ENCODE measurements around the gene ADPGK. TPM values are rescaled to one million over a fixed set of nuclear protein-coding genes. Genes with fewer than 3 reads are reported as not detected.
A peak's percentile ranks its signal among the peaks of the same experiment; 100 is the strongest.

The ADPGK gene
- total RNA-seq, 1 donor from 2014 or later = 39.1 TPM

GRCh38 chr15:72782274-72783003 lies 1.1 kb downstream of the ADPGK start:
- Histone ChIP-seq H3K4me1 (ENCODE audit: control insufficient read depth in 3 of 3, insufficient read depth in 3 of 3, low read length in 3 of 3) (peaks cover 23 to 45% (median 29%) of the 10 kb centered on the region in 3 donors), H3K9ac (ENCODE audit: low read depth in 1 of 3, low read length in 3 of 3) (peak overlapping the region; percentile 92 to 97 (median 95)), H3K4me3 (ENCODE audit: low read length in 3 of 3) (peak overlapping the region; percentile 84 to 97 (median 85)), H3K27me3 (ENCODE audit: control insufficient read depth in 3 of 3, insufficient read depth in 3 of 3, low read length in 3 of 3) (no peaks in the 10 kb centered on the region), H3K36me3 (ENCODE audit: control insufficient read depth in 3 of 3, insufficient read depth in 3 of 3, low read length in 3 of 3) (peaks cover 0 to 15% (median 6%) of the 10 kb centered on the region in 3 donors), H3K9me3 (ENCODE audit: control insufficient read depth in 3 of 3, low read length in 3 of 3) (no peaks in the 10 kb centered on the region), H3K27ac (ENCODE audit: low read depth, low read length) (peak overlapping the region; percentile 93)

DNA sequence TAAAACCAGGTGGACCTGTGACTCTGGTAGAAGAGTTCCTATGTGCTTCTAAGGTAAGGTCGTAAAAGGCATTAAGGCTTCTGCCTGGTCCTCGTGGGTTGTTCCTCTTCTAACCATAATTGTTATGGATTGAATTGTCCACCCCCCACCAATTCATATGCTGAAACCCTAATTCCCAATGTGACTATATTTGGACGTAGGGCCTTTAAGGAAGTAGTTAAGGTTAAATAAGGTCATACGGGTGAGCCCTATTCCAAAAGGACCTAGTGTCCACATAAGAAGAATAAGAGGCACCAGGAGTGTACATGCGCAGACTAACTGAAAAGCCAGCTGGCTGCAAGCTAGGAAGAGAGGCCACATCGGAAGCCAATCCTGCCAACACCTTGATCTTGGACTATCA lies 1.9 kb downstream of the ADPGK start:
- Histone ChIP-seq H3K4me3 (ENCODE audit: low read length in 3 of 3) (peak overlapping the region in 1 of 3 donors; percentile 84), H3K4me1 (ENCODE audit: control insufficient read depth in 3 of 3, insufficient read depth in 3 of 3, low read length in 3 of 3) (peaks cover 23 to 45% (median 29%) of the 10 kb centered on the region in 3 donors), H3K9ac (ENCODE audit: low read depth in 1 of 3, low read length in 3 of 3) (no peak overlapping the region), H3K27me3 (ENCODE audit: control insufficient read depth in 3 of 3, insufficient read depth in 3 of 3, low read length in 3 of 3) (no peaks in the 10 kb centered on the region), H3K27ac (ENCODE audit: low read depth, low read length) (no peak overlapping the region), H3K9me3 (ENCODE audit: control insufficient read depth in 3 of 3, low read length in 3 of 3) (no peaks in the 10 kb centered on the region), H3K36me3 (ENCODE audit: control insufficient read depth in 3 of 3, insufficient read depth in 3 of 3, low read length in 3 of 3) (peaks cover 0 to 18% (median 6%) of the 10 kb centered on the region in 3 donors)

DNA sequence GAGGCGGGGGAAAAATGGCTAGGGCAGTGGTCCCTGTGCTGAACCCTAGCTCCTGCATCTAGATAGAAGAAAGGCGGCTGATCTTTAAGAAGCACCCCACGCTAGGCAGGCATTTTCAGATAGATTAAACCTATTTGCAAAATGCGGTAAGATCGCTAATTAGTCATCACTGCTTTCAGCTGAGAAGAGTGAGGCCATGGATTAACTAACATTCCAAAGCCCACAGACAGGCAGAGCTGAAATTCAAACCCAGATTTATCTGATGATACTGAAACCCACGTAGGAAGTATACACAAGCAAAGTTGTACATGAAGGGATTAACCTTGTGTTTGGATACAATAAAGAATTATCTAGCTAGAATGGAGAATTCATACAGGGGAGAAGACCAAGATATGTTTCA lies 4.8 kb downstream of the ADPGK start:
- Histone ChIP-seq H3K9ac (ENCODE audit: low read depth in 1 of 3, low read length in 3 of 3) (no peak overlapping the region), H3K4me1 (ENCODE audit: control insufficient read depth in 3 of 3, insufficient read depth in 3 of 3, low read length in 3 of 3) (peaks cover 10 to 28% (median 14%) of the 10 kb centered on the region in 3 donors), H3K4me3 (ENCODE audit: low read length in 3 of 3) (no peak overlapping the region), H3K36me3 (ENCODE audit: control insufficient read depth in 3 of 3, insufficient read depth in 3 of 3, low read length in 3 of 3) (peaks cover 3 to 23% (median 17%) of the 10 kb centered on the region in 3 donors), H3K27ac (ENCODE audit: low read depth, low read length) (no peak overlapping the region), H3K9me3 (ENCODE audit: control insufficient read depth in 3 of 3, low read length in 3 of 3) (no peaks in the 10 kb centered on the region), H3K27me3 (ENCODE audit: control insufficient read depth in 3 of 3, insufficient read depth in 3 of 3, low read length in 3 of 3) (no peaks in the 10 kb centered on the region)

DNA sequence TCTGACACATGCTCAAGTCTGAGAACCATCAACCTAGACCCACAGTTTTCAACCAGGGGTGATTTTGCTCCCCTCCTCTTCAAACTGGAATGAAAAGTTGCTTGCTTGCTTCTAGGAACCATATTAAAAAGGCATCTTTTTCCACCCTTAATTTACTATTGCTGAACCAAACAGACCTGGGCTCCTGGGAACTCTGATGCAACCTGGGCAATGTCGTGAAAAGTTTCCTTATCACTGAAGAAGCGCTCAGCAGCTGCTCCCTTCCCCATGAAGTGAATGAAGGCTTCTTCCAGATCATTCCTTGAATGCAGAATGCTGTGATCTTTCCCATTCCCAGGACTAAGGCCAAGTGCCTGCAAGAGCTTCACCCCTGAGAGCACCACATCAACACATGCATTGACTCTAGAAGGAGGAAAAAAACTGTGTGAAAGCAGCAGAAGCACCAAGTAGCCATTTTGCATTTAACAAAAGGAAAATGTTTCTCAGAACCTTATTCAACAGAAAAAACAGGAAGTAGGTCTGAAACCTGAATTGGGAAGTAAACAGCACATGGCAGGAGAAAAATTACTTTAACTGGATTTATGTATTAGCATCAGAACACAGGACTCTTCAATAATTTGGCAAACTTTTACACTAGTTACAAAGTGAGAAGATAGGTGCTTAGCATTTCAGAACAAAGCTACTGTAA lies 8.7 kb downstream of the ADPGK start:
- Histone ChIP-seq H3K9ac (ENCODE audit: low read depth in 1 of 3, low read length in 3 of 3) (no peak overlapping the region), H3K27me3 (ENCODE audit: control insufficient read depth in 3 of 3, insufficient read depth in 3 of 3, low read length in 3 of 3) (no peaks in the 10 kb centered on the region), H3K9me3 (ENCODE audit: control insufficient read depth in 3 of 3, low read length in 3 of 3) (no peaks in the 10 kb centered on the region), H3K36me3 (ENCODE audit: control insufficient read depth in 3 of 3, insufficient read depth in 3 of 3, low read length in 3 of 3) (peaks cover 6 to 35% (median 34%) of the 10 kb centered on the region in 3 donors), H3K4me1 (ENCODE audit: control insufficient read depth in 3 of 3, insufficient read depth in 3 of 3, low read length in 3 of 3) (no peaks in the 10 kb centered on the region), H3K4me3 (ENCODE audit: low read length in 3 of 3) (no peak overlapping the region), H3K27ac (ENCODE audit: low read depth, low read length) (no peak overlapping the region)

- H3K4me3 ChIP-seq (ENCODE audit: low read length in 3 of 3) = no peak overlapping the region
- H3K27ac ChIP-seq (ENCODE audit: low read depth, low read length) = no peak overlapping the region
- H3K4me1 ChIP-seq (ENCODE audit: control insufficient read depth in 3 of 3, insufficient read depth in 3 of 3, low read length in 3 of 3) = no peaks in the 10 kb centered on the region
- H3K9ac ChIP-seq (ENCODE audit: low read depth in 1 of 3, low read length in 3 of 3) = no peak overlapping the region
- no peaks in the 10 kb centered on the region for H3K27me3 ChIP-seq (ENCODE audit: control insufficient read depth in 3 of 3, insufficient read depth in 3 of 3, low read length in 3 of 3)
- peaks cover 11 to 43% (median 24%) of the 10 kb centered on the region in 3 donors for H3K36me3 ChIP-seq (ENCODE audit: control insufficient read depth in 3 of 3, insufficient read depth in 3 of 3, low read length in 3 of 3)
- H3K9me3 ChIP-seq (ENCODE audit: control insufficient read depth in 3 of 3, low read length in 3 of 3) = no peaks in the 10 kb centered on the region
Observed at GRCh38 chr15:72771329-72771725, 12.2 kb downstream of the ADPGK start.

- Histone ChIP-seq H3K9me3 (ENCODE audit: control insufficient read depth in 3 of 3, low read length in 3 of 3) (no peaks in the 10 kb centered on the region), H3K36me3 (ENCODE audit: control insufficient read depth in 3 of 3, insufficient read depth in 3 of 3, low read length in 3 of 3) (peaks cover 14 to 47% (median 24%) of the 10 kb centered on the region in 3 donors), H3K9ac (ENCODE audit: low read depth in 1 of 3, low read length in 3 of 3) (no peak overlapping the region), H3K27me3 (ENCODE audit: control insufficient read depth in 3 of 3, insufficient read depth in 3 of 3, low read length in 3 of 3) (no peaks in the 10 kb centered on the region), H3K4me1 (ENCODE audit: control insufficient read depth in 3 of 3, insufficient read depth in 3 of 3, low read length in 3 of 3) (no peaks in the 10 kb centered on the region), H3K27ac (ENCODE audit: low read depth, low read length) (no peak overlapping the region), H3K4me3 (ENCODE audit: low read length in 3 of 3) (no peak overlapping the region)
Observed at GRCh38 chr15:72770673-72771328, 12.8 kb downstream of the ADPGK start.

DNA sequence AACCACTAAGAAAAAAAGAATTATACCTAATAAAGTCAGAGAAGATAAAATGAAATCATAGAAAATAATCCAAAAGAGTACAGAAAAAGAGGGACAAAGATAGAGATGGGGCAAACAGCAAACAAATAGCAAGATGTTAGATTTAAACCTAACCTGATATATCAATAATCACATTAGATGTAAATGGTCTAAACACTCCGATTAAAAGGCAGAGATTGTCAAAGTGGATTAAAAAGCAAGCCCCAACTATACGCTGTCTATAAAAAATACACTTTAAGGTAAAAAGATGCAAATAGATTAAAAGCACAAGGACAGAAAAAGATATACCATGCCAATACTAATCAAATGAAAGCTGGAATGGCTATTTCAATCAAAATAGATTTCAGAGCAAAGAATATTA lies 16.8 kb downstream of the ADPGK start:
- Histone ChIP-seq H3K4me1 (ENCODE audit: control insufficient read depth in 3 of 3, insufficient read depth in 3 of 3, low read length in 3 of 3) (no peaks in the 10 kb centered on the region), H3K9me3 (ENCODE audit: control insufficient read depth in 3 of 3, low read length in 3 of 3) (no peaks in the 10 kb centered on the region), H3K27me3 (ENCODE audit: control insufficient read depth in 3 of 3, insufficient read depth in 3 of 3, low read length in 3 of 3) (no peaks in the 10 kb centered on the region), H3K36me3 (ENCODE audit: control insufficient read depth in 3 of 3, insufficient read depth in 3 of 3, low read length in 3 of 3) (peaks cover 11 to 27% (median 13%) of the 10 kb centered on the region in 3 donors), H3K27ac (ENCODE audit: low read depth, low read length) (no peak overlapping the region), H3K9ac (ENCODE audit: low read depth in 1 of 3, low read length in 3 of 3) (no peak overlapping the region), H3K4me3 (ENCODE audit: low read length in 3 of 3) (no peak overlapping the region)

- Histone ChIP-seq H3K27me3 (ENCODE audit: control insufficient read depth in 3 of 3, insufficient read depth in 3 of 3, low read length in 3 of 3) (no peaks in the 10 kb centered on the region), H3K4me3 (ENCODE audit: low read length in 3 of 3) (no peak overlapping the region), H3K9ac (ENCODE audit: low read depth in 1 of 3, low read length in 3 of 3) (no peak overlapping the region), H3K36me3 (ENCODE audit: control insufficient read depth in 3 of 3, insufficient read depth in 3 of 3, low read length in 3 of 3) (peaks cover 8 to 26% (median 11%) of the 10 kb centered on the region in 3 donors), H3K4me1 (ENCODE audit: control insufficient read depth in 3 of 3, insufficient read depth in 3 of 3, low read length in 3 of 3) (no peaks in the 10 kb centered on the region), H3K27ac (ENCODE audit: low read depth, low read length) (no peak overlapping the region), H3K9me3 (ENCODE audit: control insufficient read depth in 3 of 3, low read length in 3 of 3) (no peaks in the 10 kb centered on the region)
Observed at GRCh38 chr15:72766025-72766424, 17.5 kb downstream of the ADPGK start.

GRCh38 chr15:72764656-72765055 lies 18.9 kb downstream of the ADPGK start:
- H3K4me3 ChIP-seq (ENCODE audit: low read length in 3 of 3) = no peak overlapping the region
- no peaks in the 10 kb centered on the region for H3K4me1 ChIP-seq (ENCODE audit: control insufficient read depth in 3 of 3, insufficient read depth in 3 of 3, low read length in 3 of 3)
- no peaks in the 10 kb centered on the region for H3K9me3 ChIP-seq (ENCODE audit: control insufficient read depth in 3 of 3, low read length in 3 of 3)
- no peak overlapping the region for H3K27ac ChIP-seq (ENCODE audit: low read depth, low read length)
- H3K27me3 ChIP-seq (ENCODE audit: control insufficient read depth in 3 of 3, insufficient read depth in 3 of 3, low read length in 3 of 3) = no peaks in the 10 kb centered on the region
- no peak overlapping the region for H3K9ac ChIP-seq (ENCODE audit: low read depth in 1 of 3, low read length in 3 of 3)
- H3K36me3 ChIP-seq (ENCODE audit: control insufficient read depth in 3 of 3, insufficient read depth in 3 of 3, low read length in 3 of 3) = peaks cover 9 to 27% (median 11%) of the 10 kb centered on the region in 3 donors

Data from skeletal muscle tissue (tissue), 4 donors.